GM12801 (cell line): ENCODE data around the gene SYNGR2.

Experiments
- TF ChIP-seq, protein P1 (sequence below): IDR thresholded peaks from one replicate; pipeline ENCODE4 v1.5.1; 2011; ENCODE audit warnings: control low read depth; ENCODE audit not compliant: insufficient read length; ENCODE audit errors: extremely low read depth

The SYNGR2 gene

DNA sequence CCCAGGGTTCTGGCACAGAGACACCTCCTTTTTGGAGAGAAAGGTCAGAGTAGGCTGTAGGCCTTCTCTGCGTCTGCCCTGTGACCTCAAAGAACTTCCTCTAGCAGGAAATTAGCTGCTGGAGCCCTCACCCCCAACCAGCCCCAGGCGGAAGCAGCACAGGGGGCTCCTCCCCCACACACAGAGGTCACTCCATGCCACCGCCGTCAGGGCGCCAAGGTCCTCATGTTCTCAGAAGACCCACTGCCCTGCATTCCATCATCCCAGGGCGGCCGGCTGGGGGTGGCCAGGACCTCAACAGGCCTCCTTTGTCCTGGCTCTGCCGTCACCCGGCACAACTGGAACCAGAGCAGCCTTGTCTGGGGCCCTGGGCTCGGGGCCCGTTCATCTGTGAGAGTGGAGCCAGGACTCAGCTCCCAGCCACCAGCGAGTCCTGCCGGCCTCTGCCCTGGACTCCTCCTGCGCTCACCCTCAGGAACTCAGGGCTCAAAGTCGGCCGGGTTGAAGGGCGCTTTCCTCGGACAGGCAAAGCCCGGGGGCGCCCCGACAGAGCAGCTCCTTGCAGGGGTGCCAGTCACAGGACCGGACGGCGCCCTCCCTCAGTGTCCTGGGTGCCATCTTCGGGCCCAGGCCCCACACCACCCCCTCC is 41.0 kb upstream of the SYNGR2 start:
- TF ChIP-seq, protein P1, sequence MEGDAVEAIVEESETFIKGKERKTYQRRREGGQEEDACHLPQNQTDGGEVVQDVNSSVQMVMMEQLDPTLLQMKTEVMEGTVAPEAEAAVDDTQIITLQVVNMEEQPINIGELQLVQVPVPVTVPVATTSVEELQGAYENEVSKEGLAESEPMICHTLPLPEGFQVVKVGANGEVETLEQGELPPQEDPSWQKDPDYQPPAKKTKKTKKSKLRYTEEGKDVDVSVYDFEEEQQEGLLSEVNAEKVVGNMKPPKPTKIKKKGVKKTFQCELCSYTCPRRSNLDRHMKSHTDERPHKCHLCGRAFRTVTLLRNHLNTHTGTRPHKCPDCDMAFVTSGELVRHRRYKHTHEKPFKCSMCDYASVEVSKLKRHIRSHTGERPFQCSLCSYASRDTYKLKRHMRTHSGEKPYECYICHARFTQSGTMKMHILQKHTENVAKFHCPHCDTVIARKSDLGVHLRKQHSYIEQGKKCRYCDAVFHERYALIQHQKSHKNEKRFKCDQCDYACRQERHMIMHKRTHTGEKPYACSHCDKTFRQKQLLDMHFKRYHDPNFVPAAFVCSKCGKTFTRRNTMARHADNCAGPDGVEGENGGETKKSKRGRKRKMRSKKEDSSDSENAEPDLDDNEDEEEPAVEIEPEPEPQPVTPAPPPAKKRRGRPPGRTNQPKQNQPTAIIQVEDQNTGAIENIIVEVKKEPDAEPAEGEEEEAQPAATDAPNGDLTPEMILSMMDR = no peak

DNA sequence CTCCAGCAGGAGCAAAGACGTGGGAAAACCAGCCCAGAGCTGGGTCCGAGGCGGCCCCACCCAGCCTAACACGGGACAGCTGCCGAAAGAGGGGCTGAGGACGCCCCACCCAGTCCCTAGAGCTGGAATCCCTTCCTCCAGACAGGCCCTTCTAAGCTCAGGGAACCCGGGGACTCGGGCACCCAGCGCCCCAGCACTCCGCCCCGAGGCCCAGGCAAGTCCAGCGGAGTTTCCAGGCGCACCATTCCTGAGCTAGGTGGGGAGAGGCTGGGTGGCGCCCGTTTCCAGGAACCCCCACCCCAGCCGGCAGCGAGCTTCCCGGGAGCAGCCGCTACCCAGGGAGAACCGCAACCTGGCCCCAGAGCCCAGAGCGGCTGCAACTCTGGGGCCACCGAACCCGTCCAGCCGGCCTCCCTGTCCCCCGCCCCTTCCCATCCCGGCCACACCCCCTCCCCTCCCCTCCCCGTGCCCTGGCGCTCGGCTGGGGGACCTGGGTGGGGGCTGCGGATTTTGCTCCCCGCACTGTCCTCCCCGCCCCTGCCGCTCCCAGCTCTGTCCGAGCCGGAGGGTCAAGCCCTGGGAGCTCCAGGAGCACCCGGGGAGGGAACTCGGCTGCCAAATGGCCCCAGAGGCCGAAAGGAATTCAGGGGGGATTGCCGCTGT is 40.4 kb upstream of the SYNGR2 start:
- TF ChIP-seq, protein P1 = no peak

DNA sequence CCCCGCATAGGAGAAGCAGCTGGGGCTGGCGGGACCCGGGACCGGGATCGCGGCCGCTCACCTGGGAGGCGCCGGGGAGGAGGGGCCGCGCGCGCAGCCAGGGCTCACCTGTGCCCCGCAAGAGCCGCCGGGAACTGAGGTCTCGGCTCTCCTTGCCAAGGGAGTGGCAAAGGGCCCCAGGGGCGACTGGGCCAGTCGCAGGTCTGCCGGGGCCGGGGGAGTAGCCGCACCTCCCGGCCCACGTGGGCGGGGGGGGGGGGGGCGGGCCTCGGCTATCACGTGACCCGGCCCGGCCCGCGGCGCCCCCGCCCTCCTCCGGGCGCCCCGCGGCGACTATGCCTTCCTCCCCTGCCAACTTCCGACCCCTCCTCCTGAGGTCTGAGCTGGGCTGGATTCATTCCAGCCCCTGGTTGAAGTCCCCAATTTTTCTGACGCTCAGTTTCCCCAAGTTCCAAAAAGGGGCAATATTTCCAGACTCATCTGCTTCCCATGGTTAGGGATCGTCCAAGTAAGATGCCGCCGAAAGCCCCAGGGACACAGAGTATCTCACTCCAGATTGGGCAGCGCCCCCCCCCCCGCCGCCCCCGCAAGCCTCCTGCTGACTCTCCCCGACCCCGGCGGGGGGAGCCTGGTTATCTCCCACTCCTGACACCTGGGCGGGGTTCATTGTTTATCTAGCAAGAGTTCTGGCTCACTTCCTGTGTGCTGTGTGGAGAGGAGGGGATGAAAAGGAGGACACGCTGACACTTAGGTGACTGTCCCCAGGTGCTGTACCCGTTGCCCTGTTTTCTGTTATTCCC is 39.6 kb upstream of the SYNGR2 start, which contains the start of gene TMC6:
Gene TMC6 (minus strand): TSS at position 205 of the 800 bp plus-strand sequence. CDS start 1,923 bp downstream, outside the sequence.
- TF ChIP-seq, protein P1 = no peak

DNA sequence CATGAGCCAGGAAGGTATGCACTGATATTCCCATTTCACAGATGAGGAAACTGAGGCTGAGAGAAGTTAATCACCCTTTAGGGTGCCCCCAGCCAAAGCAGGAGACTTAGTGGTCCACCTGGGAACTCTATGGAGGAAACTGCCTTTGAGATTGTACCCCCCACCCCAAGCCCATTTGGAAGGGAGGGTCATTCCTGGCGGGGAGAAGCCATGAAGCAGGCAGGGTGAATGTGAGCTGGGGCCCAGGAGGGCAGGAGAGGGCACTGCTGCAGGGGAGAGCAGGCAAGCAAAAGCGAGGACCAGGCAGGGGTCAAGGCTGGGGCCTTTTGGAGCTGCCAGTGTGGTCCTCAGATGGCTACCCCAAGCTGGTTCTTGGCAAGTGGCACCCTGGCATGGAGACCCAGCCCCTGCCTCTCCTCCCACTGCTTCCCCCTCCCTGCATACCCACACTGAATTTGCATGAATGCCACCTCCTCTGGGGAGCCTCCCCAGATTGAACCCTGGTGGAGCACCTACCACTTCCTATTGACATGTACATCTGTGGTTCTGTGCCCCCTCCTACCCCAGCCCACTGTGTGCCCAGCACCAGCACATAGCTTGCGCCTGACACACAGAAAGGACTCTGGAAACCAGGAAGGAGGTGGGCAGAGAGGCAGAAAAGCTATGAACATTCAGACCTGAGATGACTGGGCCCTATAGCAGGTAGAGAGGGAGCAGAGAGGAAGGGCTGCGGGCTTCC is 38.9 kb upstream of the SYNGR2 start:
- TF ChIP-seq, protein P1 = no peak

DNA sequence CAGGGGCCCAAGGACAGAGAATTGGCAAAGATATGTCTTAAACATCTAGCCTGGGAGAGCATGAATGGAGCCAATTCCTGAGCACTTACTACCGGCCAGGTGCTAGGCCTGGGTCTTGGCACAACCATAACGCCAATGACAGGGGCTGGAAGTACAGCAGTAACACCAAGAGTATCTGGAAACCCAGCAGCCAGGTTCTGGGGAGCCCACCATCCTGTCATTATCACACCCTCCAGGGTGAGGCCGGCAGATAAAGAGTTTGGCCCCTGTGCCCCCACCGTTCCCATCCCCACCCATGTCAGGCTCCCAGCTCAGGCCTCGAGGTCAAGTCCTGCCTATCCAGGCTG is 38.3 kb upstream of the SYNGR2 start:
- TF ChIP-seq, protein P1 = no peak

DNA sequence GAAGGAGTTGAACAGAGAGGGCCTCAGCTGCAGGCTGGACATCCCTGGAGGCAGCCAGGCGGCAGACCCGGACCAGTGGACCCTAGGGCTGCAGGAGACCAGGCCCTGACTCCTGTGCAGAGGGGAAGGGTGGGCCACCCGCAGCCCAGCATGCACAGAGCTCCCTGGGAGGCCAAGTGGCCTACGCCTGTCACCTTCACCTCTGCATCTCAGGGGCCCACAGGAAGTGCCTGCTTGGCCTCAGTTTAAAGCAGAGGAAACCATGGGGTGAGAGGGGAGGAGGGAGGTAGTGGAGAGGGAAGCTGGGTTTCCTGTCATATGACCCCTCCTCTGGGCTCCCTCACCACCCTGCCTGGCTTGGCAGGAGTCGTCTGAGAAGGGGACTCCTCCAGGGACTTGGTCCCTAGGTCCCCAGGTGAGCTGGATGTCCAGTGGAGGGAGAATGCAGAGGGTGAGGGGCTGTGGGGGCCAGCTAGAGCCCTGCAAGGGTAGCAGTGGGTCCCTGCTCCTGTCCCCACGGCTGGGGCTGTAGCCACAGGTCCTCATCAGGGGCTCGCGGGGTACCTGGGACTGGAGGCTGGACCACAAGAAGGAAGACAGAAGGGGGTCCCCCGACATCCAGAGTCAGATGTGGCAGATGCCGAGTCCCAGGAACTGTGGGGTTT is 37.8 kb upstream of the SYNGR2 start, which contains the start of gene TMC8:
Gene TMC8 (plus strand): TSS at position 335 of the 665 bp plus-strand sequence. CDS start 818 bp downstream, outside the sequence.
- TF ChIP-seq, protein P1 = no peak
